ENCODE data around the gene DOK3.

DOK3 gene

DNA sequence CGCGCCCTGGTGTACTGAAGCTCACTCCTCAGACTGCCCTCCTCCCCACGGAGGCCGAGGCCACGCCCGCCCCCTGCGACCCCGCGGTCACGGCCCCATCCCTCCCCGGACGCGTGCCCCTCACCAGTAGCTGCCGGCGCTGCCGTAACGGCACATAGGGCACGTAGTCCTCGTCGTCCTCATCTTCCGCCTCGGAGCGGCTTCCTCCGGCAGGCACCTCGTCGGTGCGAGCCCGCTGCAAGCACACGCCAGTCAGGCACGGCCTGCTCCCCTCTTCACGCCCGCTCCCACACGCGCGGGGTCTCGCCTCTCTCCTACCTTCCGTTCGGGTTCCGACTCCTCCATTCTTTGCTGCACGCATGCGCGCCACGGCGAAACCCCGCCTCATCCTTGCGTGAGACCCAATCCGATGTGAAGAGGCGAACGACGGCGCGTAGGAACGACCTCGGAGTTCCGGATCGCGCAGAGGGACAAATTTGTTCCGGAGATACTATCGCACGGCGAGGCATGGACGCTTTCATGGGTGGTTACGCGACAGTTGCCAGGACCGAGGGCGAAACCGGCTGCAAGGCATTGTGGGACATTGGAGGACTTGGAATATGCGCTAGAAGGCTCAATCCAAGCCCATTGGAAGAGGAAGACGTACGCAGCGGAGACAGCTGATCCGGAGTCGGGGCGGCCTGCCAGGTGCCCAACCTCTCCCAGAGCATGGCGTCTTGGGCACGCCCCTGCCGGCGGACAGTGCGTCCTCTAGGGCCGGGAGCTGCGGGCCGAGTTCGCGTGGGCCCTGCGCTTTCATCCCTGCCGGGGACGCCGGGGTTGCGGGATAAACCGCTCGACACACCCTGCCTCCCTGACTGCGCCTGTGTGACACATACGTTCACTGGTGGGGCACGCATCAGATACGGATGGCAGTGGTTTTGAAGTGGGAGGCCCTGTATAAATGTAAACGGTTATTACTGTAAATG, 7.3 kb upstream of the DOK3 start, which contains the start of gene DDX41:
Gene DDX41, minus strand, starts transcription at position 361 of the 968 bp plus-strand sequence. Its CDS starts 16 bp downstream, at position 345.
- TF ChIP-seq SIN3A (IDR thresholded peaks at IDR 0.05; ENCODE audit: borderline replicate concordance, insufficient read depth, low read length) (peak; percentile 94), TAF1 (IDR thresholded peaks at IDR 0.05; ENCODE audit: borderline replicate concordance, insufficient read depth, low read length) (peak; percentile 82; the same call in 1 of the 2 replicates), POLR2AphosphoS5 (IDR thresholded peaks at IDR 0.05; ENCODE audit: low read depth, low read length) (peak; percentile 68; the same call in 1 of the 2 replicates), REST (IDR thresholded peaks at IDR 0.05; ENCODE audit: insufficient read depth in 1 of 2, low read depth in 2 of 2, low read length in 2 of 2) (peak; percentile 30 to 40; a peak in 1 of 4 replicates), FOXP2 (optimal IDR thresholded peaks at IDR 0.05; ENCODE audit: borderline replicate concordance, extremely low read depth, extremely low read length, insufficient read depth) (no peak)

DNA sequence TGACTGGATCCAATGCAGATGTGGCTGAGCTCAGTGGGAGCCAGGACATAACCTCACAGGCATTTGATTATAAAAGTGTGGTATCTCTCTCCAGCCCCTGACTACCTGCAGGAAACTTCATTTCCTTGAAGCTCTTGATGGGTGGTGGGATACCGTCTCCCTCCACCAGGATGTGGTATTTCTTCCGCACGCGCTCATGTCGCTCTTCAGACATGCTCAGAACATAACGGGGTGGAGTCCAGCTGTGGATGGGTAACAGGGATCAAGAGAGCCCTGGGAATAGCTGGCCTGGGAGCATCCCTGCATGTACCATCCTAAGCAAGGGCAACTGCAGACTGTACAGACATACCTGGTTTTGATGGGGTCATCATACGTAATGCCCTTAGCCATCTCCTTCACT, 6.0 kb upstream of the DOK3 start:
- TF ChIP-seq FOXP2 (optimal IDR thresholded peaks at IDR 0.05; ENCODE audit: borderline replicate concordance, extremely low read depth, extremely low read length, insufficient read depth), result no peak
- TF ChIP-seq POLR2AphosphoS5 (IDR thresholded peaks at IDR 0.05; ENCODE audit: low read depth, low read length), result no peak
- TF ChIP-seq REST (IDR thresholded peaks at IDR 0.05; ENCODE audit: insufficient read depth in 1 of 2, low read depth in 2 of 2, low read length in 2 of 2), result no peak
- TF ChIP-seq TAF1 (IDR thresholded peaks at IDR 0.05; ENCODE audit: borderline replicate concordance, insufficient read depth, low read length), result no peak
- no peak for TF ChIP-seq SIN3A (IDR thresholded peaks at IDR 0.05; ENCODE audit: borderline replicate concordance, insufficient read depth, low read length)

DNA sequence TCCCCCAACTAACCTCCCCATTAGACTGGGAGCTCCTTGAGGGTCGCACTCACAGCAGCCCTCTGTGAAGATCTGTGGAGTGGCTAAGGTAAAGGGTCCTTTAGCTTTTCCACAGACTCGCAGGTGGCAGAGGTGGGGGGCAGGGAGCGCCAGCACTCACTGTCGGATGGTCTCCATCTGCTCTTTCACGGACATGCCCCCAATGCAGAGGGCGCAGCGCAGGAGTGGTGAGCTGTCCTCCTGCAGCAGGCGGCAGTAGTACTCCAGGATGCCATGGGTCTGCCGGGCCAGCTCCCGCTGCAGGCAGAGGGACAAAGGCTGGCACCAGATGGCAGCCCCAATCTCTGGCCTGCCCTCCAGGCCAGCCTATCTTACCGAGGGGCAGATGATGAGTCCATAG, 4.9 kb upstream of the DOK3 start:
- no peak for TF ChIP-seq SIN3A (IDR thresholded peaks at IDR 0.05; ENCODE audit: borderline replicate concordance, insufficient read depth, low read length)
- TF ChIP-seq FOXP2 (optimal IDR thresholded peaks at IDR 0.05; ENCODE audit: borderline replicate concordance, extremely low read depth, extremely low read length, insufficient read depth), result no peak
- TF ChIP-seq POLR2AphosphoS5 (IDR thresholded peaks at IDR 0.05; ENCODE audit: low read depth, low read length), result no peak
- no peak for TF ChIP-seq TAF1 (IDR thresholded peaks at IDR 0.05; ENCODE audit: borderline replicate concordance, insufficient read depth, low read length)
- no peak for TF ChIP-seq REST (IDR thresholded peaks at IDR 0.05; ENCODE audit: insufficient read depth in 1 of 2, low read depth in 2 of 2, low read length in 2 of 2)

DNA sequence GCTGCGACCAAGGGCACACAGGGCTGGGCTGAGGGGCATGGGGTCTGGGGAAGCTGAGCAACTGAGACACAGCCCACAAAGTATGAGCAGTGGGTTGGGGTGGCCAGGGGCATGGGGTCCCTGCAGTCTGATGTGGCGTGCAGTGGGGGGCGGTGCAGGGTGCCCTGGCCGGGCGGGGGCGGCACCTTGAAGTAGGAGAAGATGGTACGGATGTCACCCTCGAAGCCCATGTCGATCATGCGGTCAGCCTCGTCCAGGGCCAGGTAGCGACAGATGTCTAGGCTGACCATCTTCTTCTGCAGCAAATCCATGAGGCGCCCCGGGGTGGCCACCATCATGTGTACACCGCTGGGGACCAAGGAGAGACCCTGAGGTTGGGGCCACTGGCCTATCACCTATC, 3.9 kb upstream of the DOK3 start:
- TF ChIP-seq FOXP2 (optimal IDR thresholded peaks at IDR 0.05; ENCODE audit: borderline replicate concordance, extremely low read depth, extremely low read length, insufficient read depth), result no peak
- TF ChIP-seq REST (IDR thresholded peaks at IDR 0.05; ENCODE audit: insufficient read depth in 1 of 2, low read depth in 2 of 2, low read length in 2 of 2), result no peak
- no peak for TF ChIP-seq TAF1 (IDR thresholded peaks at IDR 0.05; ENCODE audit: borderline replicate concordance, insufficient read depth, low read length)
- TF ChIP-seq SIN3A (IDR thresholded peaks at IDR 0.05; ENCODE audit: borderline replicate concordance, insufficient read depth, low read length), result no peak
- TF ChIP-seq POLR2AphosphoS5 (IDR thresholded peaks at IDR 0.05; ENCODE audit: low read depth, low read length), result no peak

Measured in PFSK-1 (cell line).